HCT116 (cell line): Measurements from ENCODE around the gene OLA1. TPM values are rescaled to one million over a fixed set of nuclear protein-coding genes. Genes with fewer than 3 reads are reported as not detected.

Experiments
- ATAC-seq: fragments of 200-7000 bp; cut with Tn5 transposase; 2 replicates; pipeline ENCODE4 v1.9.1; 2020; ENCODE audit warnings: mild to moderate bottlenecking, moderate library complexity
- BruUV-seq: library from RNA; stranded (reverse); fragments of 400-500 nt; replicated peaks from 2 replicates; lab custom pipeline; 2021; lab: Mats Ljungman, UMichigan
- CTCF ChIA-PET: fragments of 300-600 bp; sonication (Branson Sonifier 250); formaldehyde crosslinking; loops from one replicate; lab custom pipeline; 2021; ENCODE audit warnings: antibody characterized with exemption; lab: Charles Lee
- POLR2A ChIA-PET: fragments of 300-600, 350-600 bp; sonication (Branson Sonifier 250); formaldehyde crosslinking; loops from one replicate; lab custom pipeline; 2021; ENCODE audit warnings: antibody characterized with exemption; lab: Charles Lee
- RAD21 ChIA-PET, 2 experiments: fragments of 300-600 bp; sonication (Branson Sonifier 250); formaldehyde crosslinking; loops; one replicate each; lab custom pipeline; 2023; ENCODE audit warnings: low total read pairs in 2 of 2; ENCODE audit not compliant: uncharacterized antibody in 2 of 2, unreplicated experiment in 2 of 2, low non-redundant PET in 1 of 2; lab: Charles Lee
- DNase-seq: peaks from one replicate; pipeline ENCODE4 v3.0.0-alpha.2; 2010; ENCODE audit warnings: low read depth, low spot score
- H2AFZ ChIP-seq: fragments of 200-600 bp; shearing (Covaris generic), sonication (generic); 2 replicates; pipeline ENCODE4 v1.6.1; 2017; ENCODE audit warnings: low read depth, mixed run types, mixed read lengths, antibody characterized with exemption, low read length; ENCODE audit not compliant: poor library complexity, severe bottlenecking
- H3K27ac ChIP-seq: 2 replicates; pipeline ENCODE4 v1.5.1; 2012; ENCODE audit warnings: low read depth, low read length
- H3K27me3 ChIP-seq: fragments of 200-600 bp; sonication (generic); 2 replicates; pipeline ENCODE4 v1.6.1; 2016; ENCODE audit warnings: mixed run types, low read length, mixed read lengths; ENCODE audit not compliant: insufficient read depth
- H3K36me3 ChIP-seq, 2 experiments: fragments of 200-500 bp in 1 of 2; fragments of 200-600 bp in 1 of 2; sonication (Bioruptor generic) in 1 of 2; sonication (generic) in 1 of 2; 2 replicates each; pipeline versions ENCODE4 v1.5.1 to v1.6.1; 2014 to 2016; ENCODE audit warnings: low read length in 2 of 2, inconsistent platforms in 1 of 2, mixed read lengths in 1 of 2, mixed run types in 1 of 2; ENCODE audit not compliant: insufficient read depth in 2 of 2, control insufficient read depth in 1 of 2
- H3K4me1 ChIP-seq, 2 experiments: fragments of 200-600 bp in 1 of 2; sonication (generic) in 1 of 2; 2 replicates each; pipeline versions ENCODE4 v1.5.1 to v1.6.1; 2012 to 2017; ENCODE audit warnings: low read length in 2 of 2, inconsistent platforms in 1 of 2, mild to moderate bottlenecking in 1 of 2, mixed read lengths in 1 of 2, mixed run types in 1 of 2, moderate library complexity in 1 of 2; ENCODE audit not compliant: insufficient read depth in 2 of 2, control insufficient read depth in 1 of 2
- H3K4me2 ChIP-seq: fragments of 200-600 bp; sonication (generic); 2 replicates; pipeline ENCODE4 v1.6.1; 2017; ENCODE audit warnings: mixed run types, low read length, mixed read lengths
- H3K4me3 ChIP-seq, 2 experiments: fragments of 200-600 bp in 1 of 2; sonication (generic) in 1 of 2; replicated peaks in 1 of 2; 2 replicates each; pipeline ENCODE4 v1.5.1; 2011 to 2016; ENCODE audit warnings: low read length in 2 of 2, control low read depth in 1 of 2, low read depth in 1 of 2, mild to moderate bottlenecking in 1 of 2, mixed read lengths in 1 of 2, mixed run types in 1 of 2
- H3K79me2 ChIP-seq: fragments of 200-600 bp; sonication (generic); 2 replicates; pipeline ENCODE4 v1.6.1; 2017; ENCODE audit warnings: mild to moderate bottlenecking, mixed run types, low read length, moderate library complexity, mixed read lengths; ENCODE audit not compliant: insufficient read depth
- H3K9ac ChIP-seq: fragments of 200-600 bp; sonication (generic); 2 replicates; pipeline ENCODE4 v1.6.1; 2016; ENCODE audit warnings: low read length, mixed read lengths
- H3K9me2 ChIP-seq: fragments of 200-600 bp; sonication (generic), shearing (Covaris generic); 2 replicates; pipeline ENCODE4 v1.6.1; 2017; ENCODE audit warnings: mixed run types, mild to moderate bottlenecking, moderate library complexity; ENCODE audit not compliant: insufficient read depth
- H3K9me3 ChIP-seq, 2 experiments: fragments of 200-500 bp in 1 of 2; fragments of 200-600 bp in 1 of 2; sonication (Bioruptor generic) in 1 of 2; sonication (generic) in 1 of 2; 2 replicates each; pipeline ENCODE4 v1.6.1; 2014 to 2017; ENCODE audit warnings: low read length in 2 of 2, mixed read lengths in 2 of 2, inconsistent platforms in 1 of 2, low read depth in 1 of 2, mild to moderate bottlenecking in 1 of 2, mixed run types in 1 of 2, moderate library complexity in 1 of 2; ENCODE audit not compliant: control insufficient read depth in 1 of 2, insufficient read depth in 1 of 2
- H4K20me1 ChIP-seq: fragments of 200-600 bp; sonication (generic), shearing (Covaris generic); 2 replicates; pipeline ENCODE4 v1.6.1; 2017; ENCODE audit warnings: mixed run types, mild to moderate bottlenecking, moderate library complexity; ENCODE audit not compliant: insufficient read depth
- CBX3 ChIP-seq: IDR thresholded peaks from 2 replicates; pipeline ENCODE4 v1.6.1; 2012; ENCODE audit warnings: low read depth
- CEBPB ChIP-seq: IDR thresholded peaks from 2 replicates; pipeline ENCODE4 v1.6.1; 2012; ENCODE audit warnings: low read depth
- EGR1 ChIP-seq: IDR thresholded peaks from 2 replicates; pipeline ENCODE4 v1.6.1; 2012; ENCODE audit warnings: low read depth
- ELF1 ChIP-seq: IDR thresholded peaks from 2 replicates; pipeline ENCODE4 v1.6.1; 2012; ENCODE audit warnings: low read depth, borderline replicate concordance
- EZH2phosphoT487 ChIP-seq: fragments of 200-600 bp; IDR thresholded peaks from 2 replicates; pipeline ENCODE4 v1.6.1; 2018; ENCODE audit warnings: antibody characterized with exemption, borderline replicate concordance
- FOSL1 ChIP-seq: IDR thresholded peaks from 2 replicates; pipeline ENCODE4 v1.6.1; 2012; ENCODE audit warnings: low read depth
- POLR2A ChIP-seq: IDR thresholded peaks from 2 replicates; pipeline ENCODE4 v1.7.0; 2011; ENCODE audit warnings: borderline replicate concordance; ENCODE audit not compliant: insufficient read depth, insufficient read length; ENCODE audit errors: extremely low read depth
- POLR2AphosphoS5 ChIP-seq: IDR thresholded peaks from 2 replicates; pipeline ENCODE4 v1.6.1; 2011; ENCODE audit warnings: mild to moderate bottlenecking, low read depth, low read length, moderate library complexity
- RAD21 ChIP-seq: IDR thresholded peaks from 2 replicates; pipeline ENCODE4 v1.6.1; 2012; ENCODE audit warnings: low read depth, mild to moderate bottlenecking
- SIN3A ChIP-seq: IDR thresholded peaks from 2 replicates; pipeline ENCODE4 v1.6.1; 2012; ENCODE audit warnings: low read depth
- SRF ChIP-seq: IDR thresholded peaks from 2 replicates; pipeline ENCODE4 v1.6.1; 2012; ENCODE audit warnings: low read depth
- ZFX ChIP-seq: fragments of 450-650 bp; IDR thresholded peaks from 2 replicates; pipeline ENCODE4 v1.6.1; 2017
- ZNF274 ChIP-seq: fragments of 200-500 bp; sonication (Bioruptor generic); IDR thresholded peaks from 2 replicates; pipeline ENCODE4 v1.6.1; 2014; ENCODE audit warnings: mild to moderate bottlenecking, low read depth, low read length, inconsistent platforms
- intact Hi-C: fragments of 100-400 bp; cut with micrococcal nuclease; formaldehyde crosslinking; loops from 2 replicates; pipeline ENCODE4 v1.10.0; 2022
- total RNA-seq: library from RNA; stranded (reverse); gene quantifications from one replicate; pipeline ENCODE4 v1.2.1, GENCODE V29; 2021; ENCODE audit not compliant: unreplicated experiment
- TF ChIP-seq, protein P1 (sequence below): IDR thresholded peaks from 2 replicates; pipeline ENCODE4 v1.6.1; 2012; ENCODE audit warnings: low read depth

Gene OLA1
- total RNA-seq, 1 experiment from 2014 or later, result 219 TPM

- TF ChIP-seq, protein P1, sequence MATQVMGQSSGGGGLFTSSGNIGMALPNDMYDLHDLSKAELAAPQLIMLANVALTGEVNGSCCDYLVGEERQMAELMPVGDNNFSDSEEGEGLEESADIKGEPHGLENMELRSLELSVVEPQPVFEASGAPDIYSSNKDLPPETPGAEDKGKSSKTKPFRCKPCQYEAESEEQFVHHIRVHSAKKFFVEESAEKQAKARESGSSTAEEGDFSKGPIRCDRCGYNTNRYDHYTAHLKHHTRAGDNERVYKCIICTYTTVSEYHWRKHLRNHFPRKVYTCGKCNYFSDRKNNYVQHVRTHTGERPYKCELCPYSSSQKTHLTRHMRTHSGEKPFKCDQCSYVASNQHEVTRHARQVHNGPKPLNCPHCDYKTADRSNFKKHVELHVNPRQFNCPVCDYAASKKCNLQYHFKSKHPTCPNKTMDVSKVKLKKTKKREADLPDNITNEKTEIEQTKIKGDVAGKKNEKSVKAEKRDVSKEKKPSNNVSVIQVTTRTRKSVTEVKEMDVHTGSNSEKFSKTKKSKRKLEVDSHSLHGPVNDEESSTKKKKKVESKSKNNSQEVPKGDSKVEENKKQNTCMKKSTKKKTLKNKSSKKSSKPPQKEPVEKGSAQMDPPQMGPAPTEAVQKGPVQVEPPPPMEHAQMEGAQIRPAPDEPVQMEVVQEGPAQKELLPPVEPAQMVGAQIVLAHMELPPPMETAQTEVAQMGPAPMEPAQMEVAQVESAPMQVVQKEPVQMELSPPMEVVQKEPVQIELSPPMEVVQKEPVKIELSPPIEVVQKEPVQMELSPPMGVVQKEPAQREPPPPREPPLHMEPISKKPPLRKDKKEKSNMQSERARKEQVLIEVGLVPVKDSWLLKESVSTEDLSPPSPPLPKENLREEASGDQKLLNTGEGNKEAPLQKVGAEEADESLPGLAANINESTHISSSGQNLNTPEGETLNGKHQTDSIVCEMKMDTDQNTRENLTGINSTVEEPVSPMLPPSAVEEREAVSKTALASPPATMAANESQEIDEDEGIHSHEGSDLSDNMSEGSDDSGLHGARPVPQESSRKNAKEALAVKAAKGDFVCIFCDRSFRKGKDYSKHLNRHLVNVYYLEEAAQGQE, result no peak
- TF ChIP-seq FOSL1 (no peak), EGR1 (no peak), ZFX (no peak), RAD21 (no peak)
Observed at GRCh38 chr2:174181368-174181767, 67.0 kb downstream of the OLA1 start (continued).

DNA sequence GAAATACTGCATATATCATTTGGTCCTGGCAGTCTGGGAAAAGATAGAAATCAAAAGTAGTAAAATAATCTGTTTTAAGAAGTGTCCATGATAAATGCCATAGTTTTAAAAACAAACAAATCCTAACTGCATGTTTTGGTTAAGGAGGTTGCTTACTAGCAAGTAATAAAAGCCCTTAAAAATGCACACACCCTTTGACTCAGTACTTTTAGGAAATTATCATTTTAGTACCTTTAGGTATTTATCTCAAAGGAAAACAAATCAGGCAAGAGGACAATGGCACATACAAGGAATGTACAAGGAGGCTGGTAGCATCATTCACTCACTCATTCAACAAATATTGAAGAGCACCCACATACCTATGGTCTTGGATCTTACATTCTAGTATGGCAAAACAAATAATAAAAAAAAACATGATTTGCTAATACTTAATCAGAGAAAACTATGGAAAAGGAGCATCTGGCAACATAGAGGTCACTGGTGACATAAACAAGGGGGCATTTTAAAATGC is 67.6 kb downstream of the OLA1 start:
- 0 out of 4 replicates have a peak, but pooled peaks cover 0 to under 1% of the 10 kb centered on the region in 2 experiments for H3K9me3 ChIP-seq
- no peak overlapping the region for H3K4me2 ChIP-seq
- no peak for DNase-seq
- H3K9ac ChIP-seq, result no peak overlapping the region
- H3K36me3 ChIP-seq, result no peaks in the 10 kb centered on the region
- H3K27ac ChIP-seq, result no peak overlapping the region
- H2AFZ ChIP-seq, result no peak overlapping the region
- TF ChIP-seq SRF, result no peak
- TF ChIP-seq CEBPB, result no peak
- TF ChIP-seq POLR2AphosphoS5, result no peak
- TF ChIP-seq EZH2phosphoT487, result no peak
- no peak for TF ChIP-seq ZFX
- TF ChIP-seq ZNF274, result no peak
- no peak for TF ChIP-seq ELF1
- no peak for TF ChIP-seq CBX3
- TF ChIP-seq POLR2A, result no peak
- TF ChIP-seq SIN3A, result no peak
- no peak for TF ChIP-seq RAD21
- no peaks in the 10 kb centered on the region for H3K27me3 ChIP-seq
- ATAC-seq, result no peak
- intact Hi-C loops, result no loop called here
- H3K4me1 ChIP-seq, result no peaks in the 10 kb centered on the region
- CTCF ChIA-PET, result interaction anchor here (1.2 kb wide), 1 partner anchor 161 kb away, joined by 3 read pairs; no protein-coding TSS in a partner anchor
- no peak overlapping the region for H3K4me3 ChIP-seq
- no TSS peak for BruUV-seq
- POLR2A ChIA-PET, result no interaction called here
- RAD21 ChIA-PET, result no interaction called here
- peaks cover 94% of the 10 kb centered on the region for H3K79me2 ChIP-seq
- peaks cover 5% of the 10 kb centered on the region; the same call in 1 of the 2 replicates for H4K20me1 ChIP-seq
- no peaks in the 10 kb centered on the region for H3K9me2 ChIP-seq
